Bronchial epithelial cell (primary cell): ENCODE data around the gene ANKRD27. TPM values are rescaled to one million over a fixed set of nuclear protein-coding genes. Genes with fewer than 3 reads are reported as not detected.
"Not testable (repeated sequence)": the region's sequence is repeated elsewhere in the genome, so short reads cannot be mapped to it uniquely, and the experiment has no call there.

ENCODE experiments used
- DNase-seq: peaks from one replicate; pipeline ENCODE4 v3.0.0-alpha.2; 2010; ENCODE audit warnings: low read depth
- FAIRE-seq: peaks from 2 replicates; lab custom pipeline; 2011; peaks lifted over from hg19 to GRCh38; lab: Jason Lieb, UNC
- H3K27me3 ChIP-seq: 2 replicates; pipeline ENCODE4 v1.5.1; 2011; ENCODE audit warnings: low read length; ENCODE audit not compliant: control insufficient read depth, insufficient read depth
- H3K36me3 ChIP-seq: 2 replicates; pipeline ENCODE4 v1.5.1; 2011; ENCODE audit warnings: low read length; ENCODE audit not compliant: control insufficient read depth, insufficient read depth
- H3K4me3 ChIP-seq: 2 replicates; pipeline ENCODE4 v1.5.1; 2011; ENCODE audit warnings: mild to moderate bottlenecking, low read depth, low read length, control low read depth
- CTCF ChIP-seq: IDR thresholded peaks from 2 replicates; pipeline ENCODE4 v1.5.1; 2011; ENCODE audit warnings: mild to moderate bottlenecking, moderate library complexity, low read length, control low read depth, inconsistent platforms; ENCODE audit not compliant: insufficient read depth, severe bottlenecking
- total RNA-seq: library from RNA; depleted of rRNA; stranded (reverse); fragments of >200 nt; gene quantifications from 2 replicates; pipeline ENCODE4 v1.2.1, GENCODE V29; 2014

ANKRD27 gene
- total RNA-seq, 1 donor from 2014 or later, result 37.6 TPM

- peaks cover 6% of the 10 kb centered on the region for H3K36me3 ChIP-seq
- FAIRE-seq, result no peak
Observed at GRCh38 chr19:32658527-32658926, 16.5 kb downstream of the ANKRD27 start.

GRCh38 chr19:32658075-32658474 is 16.9 kb downstream of the ANKRD27 start:
- Histone ChIP-seq H3K36me3 (peaks cover 7% of the 10 kb centered on the region), H3K4me3 (no peak overlapping the region), H3K27me3 (no peaks in the 10 kb centered on the region)
- no peak for DNase-seq
- no peak for TF ChIP-seq CTCF
- no peak for FAIRE-seq

More at GRCh38 chr19:32658527-32658926, 16.5 kb downstream of the ANKRD27 start:
- no peak for TF ChIP-seq CTCF
- DNase-seq, result no peak
- H3K4me3 ChIP-seq, result no peak overlapping the region
- H3K27me3 ChIP-seq, result no peaks in the 10 kb centered on the region

GRCh38 chr19:32656379-32656778 is 18.6 kb downstream of the ANKRD27 start:
- not testable (repeated sequence) for H3K4me3 ChIP-seq, H3K36me3 ChIP-seq, FAIRE-seq

GRCh38 chr19:32653599-32653915 is 21.4 kb downstream of the ANKRD27 start:
- FAIRE-seq, result no peak
- no peak for DNase-seq
- Histone ChIP-seq H3K27me3 (no peaks in the 10 kb centered on the region), H3K36me3 (peaks cover 15% of the 10 kb centered on the region), H3K4me3 (no peak overlapping the region)
- no peak for TF ChIP-seq CTCF

More at GRCh38 chr19:32656379-32656778, 18.6 kb downstream of the ANKRD27 start:
- not testable (repeated sequence) for H3K27me3 ChIP-seq, DNase-seq

- no peak for DNase-seq
- FAIRE-seq, result no peak
- Histone ChIP-seq H3K36me3 (peaks cover 14% of the 10 kb centered on the region), H3K27me3 (no peaks in the 10 kb centered on the region), H3K4me3 (no peak overlapping the region)
- no peak for TF ChIP-seq CTCF
Observed at GRCh38 chr19:32652894-32653598, 21.9 kb downstream of the ANKRD27 start.

GRCh38 chr19:32652331-32652730 is 22.6 kb downstream of the ANKRD27 start:
- not testable (repeated sequence) for FAIRE-seq, H3K27me3 ChIP-seq, H3K4me3 ChIP-seq, DNase-seq
- H3K36me3 ChIP-seq, result peaks cover 12% of the 10 kb centered on the region

- DNase-seq (no peak), FAIRE-seq (no peak)
- no peaks in the 10 kb centered on the region for H3K27me3 ChIP-seq
- peaks cover 12% of the 10 kb centered on the region for H3K36me3 ChIP-seq
- no peak overlapping the region for H3K4me3 ChIP-seq
- no peak for TF ChIP-seq CTCF
Observed at GRCh38 chr19:32651729-32652140, 23.2 kb downstream of the ANKRD27 start.
